C4-2B (cell line): ENCODE data around the gene LAMTOR5.

Source experiments
- H3K27ac ChIP-seq: fragments of 450-650 bp; 2 replicates; pipeline ENCODE4 v1.5.1; 2017
- ZFX ChIP-seq: fragments of 450-650 bp; IDR thresholded peaks from 2 replicates; pipeline ENCODE4 v1.6.1; 2017
- TF ChIP-seq, protein P1 (sequence below): fragments of 450-650 bp; conservative IDR thresholded peaks from 2 replicates; pipeline ENCODE4 v1.5.1; 2017; ENCODE audit warnings: mild to moderate bottlenecking

Gene LAMTOR5

DNA sequence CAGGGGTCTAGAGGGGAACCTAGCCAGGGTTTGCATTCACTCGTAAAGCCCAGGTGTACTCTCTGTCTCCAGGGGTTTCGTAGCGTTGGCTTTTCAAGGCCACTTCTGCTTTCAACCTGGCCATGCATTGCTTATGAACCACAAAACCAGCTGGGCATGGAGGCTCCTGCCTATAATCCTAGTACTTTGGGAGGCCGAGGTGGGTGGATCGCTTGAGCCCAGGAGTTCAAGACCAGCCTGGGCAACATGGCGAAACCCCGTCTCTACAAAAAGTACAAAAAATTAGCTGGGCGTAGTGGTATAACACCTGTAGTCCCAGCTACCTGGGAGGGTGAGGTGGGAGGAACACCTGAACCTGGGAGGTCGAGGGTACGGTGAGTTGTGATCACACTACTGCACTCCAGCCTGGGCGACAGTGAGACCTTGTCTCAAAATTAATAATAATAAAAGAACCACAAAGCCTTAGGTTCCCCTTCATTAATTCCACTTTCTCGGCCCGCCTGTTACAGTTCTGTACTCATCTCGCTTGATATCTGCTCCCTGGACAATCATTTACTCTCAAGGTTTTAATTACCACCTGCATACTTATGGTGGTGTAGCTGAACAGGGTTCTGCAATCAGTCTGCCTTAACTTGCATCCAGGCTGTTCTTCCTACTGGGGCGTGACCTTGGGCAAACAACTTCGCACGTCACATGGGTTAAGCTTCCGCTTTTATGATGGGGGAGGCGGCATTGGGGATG is 22.7 kb downstream of the LAMTOR5 start:
- TF ChIP-seq ZFX: no peak
- TF ChIP-seq, protein P1, sequence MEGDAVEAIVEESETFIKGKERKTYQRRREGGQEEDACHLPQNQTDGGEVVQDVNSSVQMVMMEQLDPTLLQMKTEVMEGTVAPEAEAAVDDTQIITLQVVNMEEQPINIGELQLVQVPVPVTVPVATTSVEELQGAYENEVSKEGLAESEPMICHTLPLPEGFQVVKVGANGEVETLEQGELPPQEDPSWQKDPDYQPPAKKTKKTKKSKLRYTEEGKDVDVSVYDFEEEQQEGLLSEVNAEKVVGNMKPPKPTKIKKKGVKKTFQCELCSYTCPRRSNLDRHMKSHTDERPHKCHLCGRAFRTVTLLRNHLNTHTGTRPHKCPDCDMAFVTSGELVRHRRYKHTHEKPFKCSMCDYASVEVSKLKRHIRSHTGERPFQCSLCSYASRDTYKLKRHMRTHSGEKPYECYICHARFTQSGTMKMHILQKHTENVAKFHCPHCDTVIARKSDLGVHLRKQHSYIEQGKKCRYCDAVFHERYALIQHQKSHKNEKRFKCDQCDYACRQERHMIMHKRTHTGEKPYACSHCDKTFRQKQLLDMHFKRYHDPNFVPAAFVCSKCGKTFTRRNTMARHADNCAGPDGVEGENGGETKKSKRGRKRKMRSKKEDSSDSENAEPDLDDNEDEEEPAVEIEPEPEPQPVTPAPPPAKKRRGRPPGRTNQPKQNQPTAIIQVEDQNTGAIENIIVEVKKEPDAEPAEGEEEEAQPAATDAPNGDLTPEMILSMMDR: no peak
- no peak overlapping the region for H3K27ac ChIP-seq

DNA sequence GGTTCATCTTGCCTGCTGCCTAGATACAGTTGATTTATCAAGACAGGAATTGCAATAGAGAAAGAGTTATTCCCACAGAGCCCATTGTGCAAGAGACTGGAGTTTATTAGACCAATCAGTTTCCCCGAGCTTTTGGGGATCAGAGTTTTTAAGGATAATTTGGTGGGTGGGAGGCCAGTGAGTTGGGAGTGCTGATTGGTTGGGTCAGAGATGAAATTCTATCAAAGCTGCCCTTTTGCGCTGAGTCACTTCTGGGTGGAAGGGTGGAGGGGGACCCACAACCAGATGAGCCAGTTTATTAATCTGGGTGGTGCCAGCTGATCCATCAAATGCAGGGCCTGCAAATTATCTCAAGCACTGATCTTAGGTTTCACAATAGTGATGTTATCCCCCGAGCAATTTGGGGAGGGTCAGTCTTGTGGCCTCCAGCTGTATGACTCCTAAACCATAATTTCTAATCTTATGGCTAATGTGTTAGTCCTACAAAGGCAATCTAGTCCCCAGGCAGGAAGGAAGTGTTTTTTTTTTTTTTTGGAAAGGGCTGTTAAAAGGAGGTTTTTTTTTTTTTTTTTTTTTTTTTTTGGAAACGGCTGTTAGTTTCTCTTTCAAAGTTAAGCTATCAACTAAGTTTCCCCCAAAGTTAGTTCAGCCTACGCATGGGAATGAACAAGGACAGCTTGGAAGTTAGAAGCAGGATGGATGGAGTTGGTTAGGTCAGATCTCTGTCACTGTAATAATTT is 24.1 kb downstream of the LAMTOR5 start:
- no peak for TF ChIP-seq ZFX
- TF ChIP-seq, protein P1: no peak
- no peak overlapping the region for H3K27ac ChIP-seq

DNA sequence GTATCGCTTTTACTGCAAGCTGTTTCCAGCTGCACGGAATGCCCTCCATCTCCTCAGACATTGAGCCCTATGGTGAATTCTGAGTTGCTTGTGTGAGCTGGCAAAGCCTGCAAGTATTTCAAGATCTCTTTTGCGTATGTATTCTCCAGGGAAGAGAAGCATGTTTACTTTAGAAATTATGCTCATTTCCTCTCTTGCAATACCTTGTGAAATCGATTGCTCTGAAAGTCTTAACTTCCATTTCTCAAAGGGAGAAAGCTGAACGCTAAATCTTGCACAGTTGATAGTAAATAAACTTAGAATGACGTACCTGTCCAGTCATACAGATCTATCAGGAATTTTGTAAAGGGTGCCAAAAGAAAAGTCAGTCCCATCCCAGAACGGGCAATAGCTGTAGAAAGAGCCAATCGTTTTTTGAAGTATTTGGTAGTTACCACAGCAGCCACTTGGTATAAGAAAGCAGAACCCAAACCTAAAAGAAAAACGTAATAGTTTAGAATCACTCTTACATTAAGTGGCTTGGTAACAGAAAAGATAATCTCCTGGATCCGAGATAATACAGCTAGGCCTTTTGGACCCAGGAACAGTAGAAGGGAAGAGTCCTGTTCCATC is 26.7 kb downstream of the LAMTOR5 start:
- H3K27ac ChIP-seq: no peak overlapping the region
- TF ChIP-seq ZFX: no peak
- TF ChIP-seq, protein P1: no peak

DNA sequence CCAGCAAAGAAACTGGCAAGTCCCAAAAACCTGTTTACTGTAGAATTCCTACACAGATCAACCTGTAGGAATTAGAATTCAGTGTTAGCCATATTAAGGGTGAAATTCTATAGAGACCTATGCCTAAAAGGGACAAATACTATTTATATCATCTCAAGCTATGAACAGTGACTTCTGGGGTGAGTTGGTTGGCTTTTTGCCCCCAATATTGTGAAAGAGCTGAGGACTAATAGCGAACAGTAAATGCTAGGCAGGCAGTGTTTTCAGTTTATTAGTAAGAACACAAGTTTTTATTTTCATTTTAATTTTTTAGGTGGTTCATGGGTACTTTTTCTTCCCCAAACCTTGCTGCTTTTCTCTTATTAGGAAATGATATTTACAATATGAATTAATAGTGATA is 32.0 kb downstream of the LAMTOR5 start:
- TF ChIP-seq, protein P1: no peak
- H3K27ac ChIP-seq: no peak overlapping the region

GRCh38 chr1:110370827-110371226 is 36.7 kb downstream of the LAMTOR5 start:
- H3K27ac ChIP-seq: no peak overlapping the region
- TF ChIP-seq ZFX: no peak
- TF ChIP-seq, protein P1: no peak

- TF ChIP-seq, protein P1: no peak
- no peak for TF ChIP-seq ZFX
- no peak overlapping the region for H3K27ac ChIP-seq
Observed at GRCh38 chr1:110364221-110364620, 43.3 kb downstream of the LAMTOR5 start.

DNA sequence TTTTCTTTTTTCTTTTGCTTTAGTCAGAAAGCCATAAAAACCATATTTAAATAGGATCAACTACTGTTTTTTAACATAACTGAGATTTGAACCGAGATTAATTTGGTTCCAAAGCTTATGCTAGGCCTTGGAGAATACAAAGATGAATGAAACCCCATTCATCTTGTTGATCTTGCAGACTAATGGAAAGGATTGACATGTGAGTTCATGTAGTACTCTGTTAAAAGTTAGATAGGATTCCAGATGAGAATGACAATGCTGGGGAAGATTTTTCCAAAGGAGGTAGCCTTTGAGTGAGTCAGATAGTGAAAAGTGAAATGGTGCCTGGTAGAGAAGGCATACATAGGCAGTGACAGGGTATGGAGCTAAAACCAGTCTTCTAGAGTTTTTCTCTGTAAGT is 45.6 kb downstream of the LAMTOR5 start:
- no peak for TF ChIP-seq ZFX
- TF ChIP-seq, protein P1: no peak
- H3K27ac ChIP-seq: no peak overlapping the region
